CD4-positive, alpha-beta T cell treated with Interleukin-4 for 1 hour (primary cell): ENCODE measurements around the gene VGLL4.
"Not testable (repeated sequence)": the region's sequence is repeated elsewhere in the genome, so short reads cannot be mapped to it uniquely, and the experiment has no call there.

ENCODE experiments used
- DNase-seq, 2 donors: peaks; one replicate each; pipeline ENCODE4 v3.0.0-alpha.2; 2020 to 2022

VGLL4 gene

DNA sequence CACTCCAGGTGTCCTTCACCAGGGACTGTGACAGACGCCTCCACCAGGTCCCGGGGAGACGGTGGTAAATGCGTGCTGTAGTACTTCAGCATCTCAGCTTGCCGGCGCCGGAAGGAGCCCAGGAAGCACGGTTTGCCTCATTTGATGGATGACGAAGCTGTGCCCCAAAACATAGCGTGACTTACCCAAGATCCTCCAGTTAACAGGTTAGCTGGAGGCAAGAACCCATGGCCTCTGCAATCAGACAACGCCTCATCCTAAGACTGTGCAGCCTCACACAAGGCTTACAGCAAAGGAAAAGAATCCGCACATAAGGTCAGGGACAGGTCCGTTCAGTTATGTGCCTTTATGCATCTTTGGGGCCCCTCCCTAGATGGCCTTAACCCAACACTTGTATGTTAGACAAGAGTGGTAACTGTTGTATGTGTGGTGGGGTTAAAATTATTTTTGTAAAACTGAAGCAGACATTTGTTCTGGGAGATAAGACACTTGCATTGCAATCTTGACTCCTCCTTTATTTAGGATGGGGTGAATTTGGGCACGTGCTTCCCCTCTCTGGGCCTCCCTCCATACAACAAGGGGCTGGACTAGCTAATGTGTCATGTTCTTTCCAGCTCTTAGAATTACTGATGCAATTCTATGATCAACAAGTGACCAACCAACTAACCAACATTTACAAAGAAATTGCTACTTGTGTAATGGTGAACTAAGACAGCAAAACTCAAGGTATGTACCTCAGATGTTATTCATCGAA is 39.4 kb downstream of the VGLL4 start:
- DNase-seq = no peak

DNA sequence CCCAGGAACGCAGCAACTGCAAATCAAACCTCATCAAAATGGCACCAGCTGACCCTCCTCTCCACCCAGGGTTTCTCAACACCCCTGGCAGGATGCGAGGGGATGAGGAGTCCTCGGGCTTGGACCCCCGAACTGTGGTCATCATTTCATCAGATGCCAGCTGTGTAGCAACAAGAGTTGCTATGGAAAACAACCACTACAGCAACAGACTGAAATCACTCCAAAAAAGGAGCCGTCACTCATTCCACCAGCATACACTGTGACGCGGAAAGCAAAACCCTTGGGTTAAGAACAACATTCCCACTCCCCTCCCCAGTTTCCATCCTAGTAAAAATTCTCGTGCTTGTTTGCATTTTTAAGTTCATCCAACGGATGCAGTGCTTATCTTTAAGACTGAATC is 40.1 kb downstream of the VGLL4 start:
- DNase-seq = no peak

GRCh38 chr3:11602886-11603527 is 40.7 kb downstream of the VGLL4 start:
- DNase-seq = no peak

DNA sequence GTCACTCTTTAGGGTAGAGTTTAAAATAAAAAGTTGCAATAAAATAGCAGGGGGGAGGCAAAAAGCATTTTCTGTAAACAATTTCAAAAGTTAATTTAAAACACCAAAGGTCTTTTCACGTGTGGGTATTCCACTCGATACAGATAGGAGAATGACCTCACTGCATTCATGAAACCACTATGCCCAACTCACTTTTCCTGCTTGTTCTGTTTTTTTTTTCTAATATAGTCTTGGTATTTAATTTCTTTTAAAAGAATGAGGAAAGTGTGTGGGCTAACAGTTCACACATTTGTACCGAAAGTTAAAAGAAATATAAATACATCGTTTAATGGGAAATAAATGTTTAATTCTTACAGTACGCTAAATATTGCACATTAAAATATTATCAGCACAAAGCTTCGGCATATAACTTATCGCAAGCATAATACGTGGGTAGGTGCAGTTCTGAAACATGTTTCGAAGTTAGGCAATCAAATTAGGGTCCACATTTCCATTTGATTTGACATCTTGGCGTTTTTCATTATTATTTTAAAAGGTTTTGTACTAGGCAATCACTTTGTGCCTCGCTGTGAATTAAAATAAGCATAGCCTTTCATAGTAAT is 41.4 kb downstream of the VGLL4 start:
- DNase-seq = no peak

DNA sequence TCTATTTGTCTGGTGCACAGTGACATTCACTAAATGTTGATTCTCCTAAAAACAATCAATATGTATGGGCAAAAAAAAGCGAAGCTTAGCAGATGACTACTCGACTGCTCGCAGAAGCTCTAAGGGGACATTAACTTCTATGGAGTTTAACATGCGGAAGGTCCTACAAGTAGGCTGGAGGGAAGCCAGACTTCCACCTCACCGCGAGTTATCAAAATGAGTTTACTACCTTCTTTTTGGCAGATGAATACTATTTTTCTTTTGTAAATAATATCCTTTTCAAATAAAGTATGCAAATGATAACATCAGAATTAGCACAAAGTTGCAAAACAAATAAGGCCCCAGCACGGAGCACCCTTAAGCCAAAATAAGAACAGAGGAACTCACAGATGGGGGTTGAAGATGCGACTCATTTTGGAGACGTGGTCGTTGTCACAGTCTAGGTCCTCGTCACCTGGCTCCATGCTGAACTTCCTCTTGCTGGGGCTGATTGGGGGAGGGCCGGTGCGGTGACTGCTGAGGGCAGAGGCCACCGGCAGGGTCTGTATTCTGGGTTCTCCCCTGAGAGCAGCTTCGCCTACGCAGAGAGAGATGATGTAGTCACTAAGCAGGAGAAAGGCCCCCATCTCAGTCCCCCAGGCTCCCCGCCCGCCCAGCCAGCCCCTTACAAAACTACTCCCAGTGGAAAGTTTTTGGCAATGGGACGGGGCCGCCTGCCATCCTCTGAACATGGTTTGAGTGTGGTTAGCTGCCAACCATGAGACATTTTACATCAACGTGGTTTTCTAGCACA is 42.1 kb downstream of the VGLL4 start:
- peak in 1 of 2 donors; percentile 52 for DNase-seq

DNA sequence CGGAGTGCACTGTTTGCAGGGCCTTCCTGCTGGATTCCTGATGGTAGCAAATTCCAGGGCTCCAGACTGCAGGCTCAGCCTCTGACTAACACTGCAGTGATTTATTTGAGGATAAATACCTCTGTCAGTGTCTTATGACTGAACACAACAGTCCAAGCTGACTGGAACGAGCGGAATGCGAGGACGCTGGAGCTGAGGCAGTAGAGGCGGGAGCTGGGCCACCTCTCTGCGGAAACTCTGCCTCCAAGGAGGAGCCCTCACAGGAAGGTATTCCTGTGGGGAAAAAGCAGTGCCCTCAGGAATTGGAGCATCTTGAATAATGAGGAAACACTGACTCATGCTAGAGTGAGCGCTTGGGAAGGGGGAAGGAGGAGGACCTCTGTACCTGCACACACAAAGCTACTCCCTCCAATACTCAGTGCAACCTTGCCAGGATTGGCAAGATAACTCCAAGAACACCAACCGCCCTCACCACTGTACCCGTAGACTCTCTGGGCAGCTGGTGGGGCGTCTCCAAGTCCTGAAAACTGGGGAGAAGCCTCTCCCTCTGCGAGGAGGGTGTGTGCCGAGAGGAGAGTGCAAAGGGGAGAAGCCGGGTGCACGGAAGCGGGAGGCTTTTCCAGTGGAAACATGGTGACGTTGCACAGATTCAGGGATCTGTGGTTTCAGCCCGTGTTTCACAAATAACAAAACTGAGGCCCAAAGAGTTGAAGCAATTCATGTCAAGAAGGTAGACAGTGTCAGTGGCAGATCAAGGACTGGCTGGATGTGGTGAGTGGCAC is 43.0 kb downstream of the VGLL4 start:
- DNase-seq = no peak

GRCh38 chr3:11596387-11596786 is 47.3 kb downstream of the VGLL4 start:
- DNase-seq = no peak

- DNase-seq = not testable (repeated sequence)
These were observed 48.7 kb downstream of the VGLL4 start for GRCh38 chr3:11595024-11595423.

- DNase-seq = no peak
These were observed 50.2 kb downstream of the VGLL4 start for GRCh38 chr3:11593318-11594034.

- no peak for DNase-seq
These were observed 51.0 kb downstream of the VGLL4 start for GRCh38 chr3:11592445-11593298.

DNA sequence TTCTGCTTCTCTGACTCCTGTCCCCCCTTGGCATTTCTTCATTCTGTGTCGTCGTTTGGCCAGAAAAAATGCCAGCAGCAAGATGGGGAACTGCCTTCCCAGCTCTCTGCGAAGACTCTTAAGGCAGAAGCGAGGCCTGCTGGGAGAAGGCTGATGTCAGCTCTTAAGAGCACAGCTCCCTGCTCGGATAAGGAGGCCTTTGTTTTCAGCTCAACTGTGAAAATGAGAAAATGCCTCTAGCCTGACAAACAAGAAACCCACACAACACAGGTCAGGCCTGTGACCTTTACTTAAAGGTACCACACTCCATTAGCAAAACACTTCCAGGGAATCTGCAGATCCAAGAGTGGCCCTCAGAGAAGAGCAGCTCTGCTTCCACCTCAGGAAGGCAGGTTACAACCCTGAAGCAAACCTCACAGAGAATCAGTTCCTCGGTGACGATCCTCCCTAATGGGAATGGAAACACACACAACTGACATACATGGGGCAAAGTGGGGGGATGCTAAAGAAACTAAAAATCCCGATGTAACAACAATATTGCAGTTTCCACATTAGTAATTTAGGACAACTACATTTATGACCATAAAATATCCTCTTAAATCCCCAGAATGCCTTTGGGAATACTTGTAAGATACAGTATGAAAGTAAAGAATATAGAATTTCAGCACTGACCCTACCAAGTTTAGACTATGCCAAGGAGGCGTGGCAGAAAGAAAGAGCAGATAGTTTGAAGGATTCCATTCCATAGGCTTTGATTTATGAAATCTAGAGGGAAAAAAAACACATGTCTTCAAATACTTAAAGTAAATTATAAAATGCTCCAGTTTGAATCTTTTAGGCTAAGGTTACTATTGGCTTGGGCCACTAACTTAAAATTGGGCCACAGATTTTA is 52.1 kb downstream of the VGLL4 start:
- DNase-seq = no peak

GRCh38 chr3:11591002-11591355 is 52.7 kb downstream of the VGLL4 start:
- no peak for DNase-seq

DNA sequence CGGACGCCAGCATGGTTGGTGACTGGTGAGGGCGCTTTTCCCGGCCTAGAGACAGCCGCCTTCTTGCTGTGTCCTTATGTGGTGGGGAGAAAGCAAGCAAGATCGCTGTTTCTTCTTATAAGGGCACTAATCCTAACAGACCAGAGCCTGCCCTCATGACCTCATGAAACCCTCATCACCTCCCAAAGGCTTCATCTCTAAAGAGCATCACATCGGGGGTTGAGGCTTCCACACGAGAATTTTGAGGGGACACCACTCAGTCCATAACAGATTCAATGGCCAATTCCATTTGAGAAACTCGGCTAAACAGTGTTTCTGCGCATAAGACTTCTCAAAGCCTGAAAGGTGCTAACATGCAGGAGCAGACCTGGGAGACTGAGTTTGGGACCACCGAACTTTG is 54.0 kb downstream of the VGLL4 start:
- no peak for DNase-seq

- no peak for DNase-seq
These were observed 55.0 kb downstream of the VGLL4 start for GRCh38 chr3:11588755-11589154.

- no peak for DNase-seq
These were observed 55.4 kb downstream of the VGLL4 start for GRCh38 chr3:11588338-11588737.

GRCh38 chr3:11587766-11588165 is 55.9 kb downstream of the VGLL4 start:
- no peak for DNase-seq

DNA sequence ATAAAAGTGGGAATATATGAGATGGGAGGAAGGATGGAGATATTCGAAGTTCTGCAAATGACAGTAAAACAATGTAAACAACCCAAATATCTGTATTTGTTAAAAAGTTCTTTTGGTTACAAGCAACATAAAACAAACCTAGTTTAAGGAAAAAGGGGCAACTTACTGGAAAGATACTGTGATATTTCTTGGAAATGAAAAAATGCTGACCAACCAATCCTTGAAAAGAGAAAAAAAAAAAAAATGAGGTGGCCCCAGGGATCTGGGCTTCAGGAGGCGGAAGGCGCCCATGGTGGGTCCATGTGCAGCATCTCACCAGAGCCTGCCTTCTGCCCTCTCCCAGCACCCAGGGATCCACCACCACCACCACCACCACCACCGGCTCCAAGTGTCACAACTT is 59.1 kb downstream of the VGLL4 start:
- no peak for DNase-seq

GRCh38 chr3:11583638-11584046 is 60.1 kb downstream of the VGLL4 start:
- no peak for DNase-seq

DNA sequence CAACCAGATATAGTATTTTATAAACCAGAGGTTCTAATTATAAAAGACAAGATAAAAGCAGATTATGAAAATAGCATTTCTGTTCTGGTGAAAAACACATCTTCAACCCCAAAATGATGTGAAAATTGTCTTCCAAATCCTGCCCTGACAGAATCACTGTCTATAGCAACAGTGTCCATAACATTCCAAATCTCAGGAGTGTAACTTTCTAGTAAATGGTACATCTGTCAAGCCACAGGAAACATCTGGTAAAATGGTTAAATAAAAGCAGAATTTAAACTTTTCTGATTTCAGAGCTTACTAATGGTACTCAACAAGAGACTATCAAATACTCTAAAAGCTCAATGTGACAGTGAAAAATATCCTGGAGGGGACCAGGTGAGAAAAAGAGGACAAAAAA is 60.5 kb downstream of the VGLL4 start:
- DNase-seq = no peak
